AG10803 (cell line): ENCODE data around the gene STK32B.
"Not testable (repeated sequence)": the region's sequence is repeated elsewhere in the genome, so short reads cannot be mapped to it uniquely, and the experiment has no call there.

Experiments
- DNase-seq: peaks from one replicate; pipeline ENCODE4 v3.0.0; 2010; ENCODE audit warnings: low read depth
- H3K4me3 ChIP-seq: 2 replicates; pipeline ENCODE4 v1.5.1; 2011; ENCODE audit warnings: mild to moderate bottlenecking, low read length, control low read depth
- CTCF ChIP-seq: conservative IDR thresholded peaks from 2 replicates; pipeline ENCODE4 v1.5.1; 2011; ENCODE audit warnings: mild to moderate bottlenecking, low read length, control low read depth, inconsistent platforms

Gene STK32B

GRCh38 chr4:5051278-5052203 is at the start of gene STK32B:
Gene STK32B, plus strand, starts transcription at chr4:5051480.
- peak; percentile 85 for DNase-seq
- H3K4me3 ChIP-seq, result peak within 1 kb of the TSS; percentile 73

GRCh38 chr4:5001641-5002040 is 49.6 kb upstream of the STK32B start:
- DNase-seq, H3K4me3 ChIP-seq: not testable (repeated sequence)

More at GRCh38 chr4:5051278-5052203, at the start of gene STK32B:
- TF ChIP-seq CTCF, result peak; percentile 18

GRCh38 chr4:5003372-5003857 is 47.9 kb upstream of the STK32B start:
- DNase-seq, result no peak
- no peak overlapping the region for H3K4me3 ChIP-seq
- TF ChIP-seq CTCF, result no peak

- DNase-seq, result no peak
- no peak for TF ChIP-seq CTCF
- H3K4me3 ChIP-seq, result no peak overlapping the region
These were observed 47.4 kb upstream of the STK32B start for GRCh38 chr4:5003918-5004317.

- no peak for DNase-seq
- no peak for TF ChIP-seq CTCF
- no peak overlapping the region for H3K4me3 ChIP-seq
These were observed 46.8 kb upstream of the STK32B start for GRCh38 chr4:5004496-5004895.

- not testable (repeated sequence) for H3K4me3 ChIP-seq, DNase-seq
These were observed 44.3 kb upstream of the STK32B start for GRCh38 chr4:5006932-5007331.

GRCh38 chr4:5009796-5010195 is 41.5 kb upstream of the STK32B start:
- H3K4me3 ChIP-seq, result no peak overlapping the region
- TF ChIP-seq CTCF, result no peak
- peak; percentile 63 for DNase-seq

- DNase-seq, result no peak
- H3K4me3 ChIP-seq, result no peak overlapping the region
- no peak for TF ChIP-seq CTCF
These were observed 40.3 kb upstream of the STK32B start for GRCh38 chr4:5010984-5011383.
